Measurements from ENCODE around the gene LETMD1.
"Not testable (repeated sequence)": the region's sequence is repeated elsewhere in the genome, so short reads cannot be mapped to it uniquely, and the experiment has no call there.

LETMD1 gene

GRCh38 chr12:51077930-51078329, 29.8 kb downstream of the LETMD1 start:
- no peak for DNase-seq (ENCODE audit: low read depth in 2 of 2)

GRCh38 chr12:51078346-51078745, 30.2 kb downstream of the LETMD1 start:
- DNase-seq (ENCODE audit: low read depth in 2 of 2), result not testable (repeated sequence)

GRCh38 chr12:51078866-51079265, 30.7 kb downstream of the LETMD1 start:
- not testable (repeated sequence) for DNase-seq (ENCODE audit: low read depth in 2 of 2)

- DNase-seq (ENCODE audit: low read depth in 2 of 2), result no peak
Observed at GRCh38 chr12:51080136-51080535, 32.0 kb downstream of the LETMD1 start.

GRCh38 chr12:51081421-51081820, 33.3 kb downstream of the LETMD1 start:
- no peak for DNase-seq (ENCODE audit: low read depth in 2 of 2)

- DNase-seq (ENCODE audit: low read depth in 2 of 2), result peak in 1 of 2 donors; percentile 4
Observed at GRCh38 chr12:51082561-51083125, 34.5 kb downstream of the LETMD1 start.

- peak; percentile 93 for DNase-seq (ENCODE audit: low read depth in 2 of 2)
Observed at GRCh38 chr12:51083126-51083833, 35.2 kb downstream of the LETMD1 start, which contains the start of gene CSRNP2. Gene CSRNP2, minus strand, starts transcription at chr12:51083596. Its CDS starts 7,035 bp downstream, at chr12:51076561.

- no peak for DNase-seq (ENCODE audit: low read depth in 2 of 2)
Observed at GRCh38 chr12:51085757-51086156, 37.6 kb downstream of the LETMD1 start.

GRCh38 chr12:51086933-51087332, 38.8 kb downstream of the LETMD1 start:
- no peak for DNase-seq (ENCODE audit: low read depth in 2 of 2)

GRCh38 chr12:51087818-51088217, 39.7 kb downstream of the LETMD1 start:
- DNase-seq (ENCODE audit: low read depth in 2 of 2), result peak in 1 of 2 donors; percentile 9

- no peak for DNase-seq (ENCODE audit: low read depth in 2 of 2)
Observed at GRCh38 chr12:51090705-51091229, 42.6 kb downstream of the LETMD1 start.

GRCh38 chr12:51098611-51099010, 50.5 kb downstream of the LETMD1 start:
- no peak for DNase-seq (ENCODE audit: low read depth in 2 of 2)

GRCh38 chr12:51103977-51104376, 55.9 kb downstream of the LETMD1 start:
- DNase-seq (ENCODE audit: low read depth in 2 of 2), result no peak

- DNase-seq (ENCODE audit: low read depth in 2 of 2), result no peak
Observed at GRCh38 chr12:51108136-51108535, 60.0 kb downstream of the LETMD1 start.
